T-helper 22 cell (primary cell): Measurements from ENCODE around the gene ST7.
"Not testable (repeated sequence)": the region's sequence is repeated elsewhere in the genome, so short reads cannot be mapped to it uniquely, and the experiment has no call there.

Source experiments
- DNase-seq: peaks from one replicate; pipeline ENCODE4 v3.0.0-alpha.2; 2020; ENCODE audit warnings: low read depth

ST7 gene

GRCh38 chr7:117030793-117031192, 77.5 kb downstream of the ST7 start:
- DNase-seq: not testable (repeated sequence)

- DNase-seq: no peak
Measured at GRCh38 chr7:117032810-117033209, 79.5 kb downstream of the ST7 start.

GRCh38 chr7:117034851-117035464, 81.7 kb downstream of the ST7 start:
- no peak for DNase-seq

- no peak for DNase-seq
Measured at GRCh38 chr7:117035465-117035862, 82.2 kb downstream of the ST7 start.

GRCh38 chr7:117036053-117036669, 82.9 kb downstream of the ST7 start:
- no peak for DNase-seq

GRCh38 chr7:117036836-117037235, 83.5 kb downstream of the ST7 start:
- no peak for DNase-seq

- DNase-seq: no peak
Measured at GRCh38 chr7:117038408-117038807, 85.1 kb downstream of the ST7 start.

- no peak for DNase-seq
Measured at GRCh38 chr7:117041007-117041406, 87.7 kb downstream of the ST7 start.

GRCh38 chr7:117041822-117042221, 88.5 kb downstream of the ST7 start:
- no peak for DNase-seq

- DNase-seq: no peak
Measured at GRCh38 chr7:117043108-117043825, 90.0 kb downstream of the ST7 start.

GRCh38 chr7:117044664-117045063, 91.4 kb downstream of the ST7 start:
- DNase-seq: no peak

- no peak for DNase-seq
Measured at GRCh38 chr7:117045927-117046710, 92.8 kb downstream of the ST7 start.

GRCh38 chr7:117047496-117047895, 94.2 kb downstream of the ST7 start:
- no peak for DNase-seq

GRCh38 chr7:117048114-117048866, 95.0 kb downstream of the ST7 start:
- DNase-seq: no peak

GRCh38 chr7:117048882-117049281, 95.6 kb downstream of the ST7 start:
- no peak for DNase-seq

GRCh38 chr7:117051808-117052207, 98.5 kb downstream of the ST7 start:
- DNase-seq: no peak

GRCh38 chr7:117053432-117053831, 100.1 kb downstream of the ST7 start:
- no peak for DNase-seq

GRCh38 chr7:117061751-117062150, 108.5 kb downstream of the ST7 start:
- DNase-seq: no peak

- DNase-seq: no peak
Measured at GRCh38 chr7:117062300-117062699, 109.0 kb downstream of the ST7 start.

GRCh38 chr7:117064688-117065087, 111.4 kb downstream of the ST7 start:
- DNase-seq: no peak

GRCh38 chr7:117065571-117066150, 112.4 kb downstream of the ST7 start:
- no peak for DNase-seq

- no peak for DNase-seq
Measured at GRCh38 chr7:117066668-117067067, 113.4 kb downstream of the ST7 start.
